B cell (primary cell): ENCODE measurements around the gene MFAP2. TPM values are rescaled to one million over a fixed set of nuclear protein-coding genes. Genes with fewer than 3 reads are reported as not detected.

Experiments used
- ATAC-seq: fragments of 200-7000 bp; cut with Tn5 transposase; one replicate; pipeline ENCODE4 v1.10.0; 2021; ENCODE audit warnings: low read depth, mild to moderate bottlenecking, moderate number of reproducible peaks, moderate library complexity
- CTCF ChIA-PET: fragments of 350-600 bp; sonication (Branson Sonifier 250); formaldehyde crosslinking; loops from one replicate; lab custom pipeline; 2021; ENCODE audit warnings: antibody characterized with exemption, inconsistent platforms; lab: Charles Lee
- POLR2A ChIA-PET: fragments of 350-600 bp; sonication (Branson Sonifier 250); formaldehyde crosslinking; loops from one replicate; lab custom pipeline; 2021; ENCODE audit warnings: antibody characterized with exemption; lab: Charles Lee
- DNase-seq: peaks from one replicate; pipeline ENCODE4 v3.0.0; 2013
- H2AFZ ChIP-seq: 2 replicates; pipeline ENCODE4 v1.6.1; 2012; ENCODE audit warnings: mild to moderate bottlenecking, low read depth, low read length; ENCODE audit not compliant: insufficient read depth, poor library complexity, severe bottlenecking
- H3K27ac ChIP-seq, 2 donors: 1 replicate in 1 of 2; 2 replicates in 1 of 2; pipeline ENCODE4 v1.5.1; 2012 to 2013; ENCODE audit warnings: low read length in 2 of 2, mild to moderate bottlenecking in 2 of 2, moderate library complexity in 1 of 2
- H3K27me3 ChIP-seq, 4 experiments: fragments of 200-600 bp in 1 of 4; sonication (generic) in 1 of 4; replicated peaks in 1 of 4; 1 replicate in 2 of 4; 2 replicates in 2 of 4; pipeline versions ENCODE4 v1.6.1 to v1.7.0; 2013 to 2016; ENCODE audit warnings: low read length in 3 of 4, mild to moderate bottlenecking in 2 of 4, mixed read lengths in 1 of 4, moderate library complexity in 1 of 4; ENCODE audit not compliant: insufficient read depth in 4 of 4, control insufficient read depth in 3 of 4; ENCODE audit errors: control extremely low read depth in 1 of 4
- H3K36me3 ChIP-seq, 2 experiments: replicated peaks in 1 of 2; 1 replicate in 1 of 2; 2 replicates in 1 of 2; pipeline versions ENCODE4 v1.6.1 to v1.7.1; 2013; ENCODE audit warnings: low read length in 1 of 2; ENCODE audit not compliant: insufficient read depth in 2 of 2, control insufficient read depth in 1 of 2; ENCODE audit errors: control extremely low read depth in 1 of 2, extremely low read depth in 1 of 2
- H3K4me1 ChIP-seq, 2 donors: fragments of 200-600 bp in 1 of 2; sonication (generic) in 1 of 2; 1 replicate in 1 of 2; 2 replicates in 1 of 2; pipeline versions ENCODE4 v1.5.1 to v1.6.1; 2013 to 2017; ENCODE audit warnings: low read length in 2 of 2; ENCODE audit not compliant: control insufficient read depth in 2 of 2, insufficient read depth in 2 of 2
- H3K4me2 ChIP-seq: replicated peaks from 2 replicates; pipeline ENCODE3; 2012; ENCODE audit warnings: mild to moderate bottlenecking, low read depth, low read length; ENCODE audit not compliant: poor library complexity, severe bottlenecking
- H3K4me3 ChIP-seq, 5 experiments: fragments of 200-600 bp in 1 of 5; sonication (generic) in 1 of 5; 1 replicate in 3 of 5; 2 replicates in 2 of 5; pipeline versions ENCODE4 v1.5.1 to v1.7.0; 2011 to 2016; ENCODE audit warnings: low read length in 4 of 5, mild to moderate bottlenecking in 4 of 5, low read depth in 2 of 5, control low read depth in 1 of 5, moderate library complexity in 1 of 5; ENCODE audit not compliant: insufficient read depth in 1 of 5; ENCODE audit errors: control extremely low read depth in 1 of 5, extremely low read depth in 1 of 5
- H3K79me2 ChIP-seq: fragments of 200-600 bp; sonication (generic); one replicate; pipeline ENCODE4 v1.6.0; 2016; ENCODE audit warnings: low read length; ENCODE audit not compliant: control insufficient read depth, insufficient read depth
- H3K9ac ChIP-seq: fragments of 200-600 bp; sonication (generic); 2 replicates; pipeline ENCODE4 v1.6.1; 2017; ENCODE audit warnings: mild to moderate bottlenecking, low read length, moderate library complexity
- H3K9me3 ChIP-seq, 3 donors: one replicate each; pipeline versions ENCODE4 v1.6.1 to v1.7.1; 2013; ENCODE audit warnings: low read length in 2 of 3; ENCODE audit not compliant: control insufficient read depth in 2 of 3, insufficient read depth in 1 of 3; ENCODE audit errors: control extremely low read depth in 1 of 3
- H4K20me1 ChIP-seq: 2 replicates; pipeline ENCODE4 v1.6.0; 2012; ENCODE audit warnings: mild to moderate bottlenecking, low read length; ENCODE audit not compliant: insufficient read depth, control insufficient read depth, poor library complexity, severe bottlenecking
- H3K27ac Mint-ChIP-seq: one replicate; pipeline ENCODE4 v1.8.0; 2021; ENCODE audit warnings: mixed read lengths
- H3K27me3 Mint-ChIP-seq: one replicate; pipeline ENCODE4 v1.8.0; 2021; ENCODE audit warnings: mixed read lengths
- H3K4me1 Mint-ChIP-seq: one replicate; pipeline ENCODE4 v1.8.0; 2021; ENCODE audit warnings: mixed read lengths
- H3K4me3 Mint-ChIP-seq: one replicate; pipeline ENCODE4 v1.8.0; 2021; ENCODE audit warnings: mixed read lengths
- H3K9me3 Mint-ChIP-seq: one replicate; pipeline ENCODE4 v1.8.0; 2022; ENCODE audit warnings: mixed read lengths; ENCODE audit not compliant: insufficient read depth
- EZH2 ChIP-seq: IDR thresholded peaks from 2 replicates; pipeline ENCODE4 v1.6.1; 2012; ENCODE audit warnings: borderline replicate concordance, low read depth, mild to moderate bottlenecking, moderate library complexity, low read length; ENCODE audit not compliant: insufficient read depth, poor library complexity, severe bottlenecking
- WGBS: methylation state at CpG from one replicate; pipeline ENCODE4 v1.1.5; 2013; ENCODE audit warnings: missing lambda C conversion rate; ENCODE audit not compliant: insufficient coverage; 5-methylcytosine and 5-hydroxymethylcytosine counted together
- intact Hi-C: fragments of 100-400 bp; cut with micrococcal nuclease; formaldehyde crosslinking; loops from one replicate; pipeline ENCODE4 v1.10.0; 2022
- polyA plus RNA-seq: library from polyadenylated mRNA; depleted of rRNA; stranded (reverse); fragments of >200 nt; gene quantifications from 2 replicates; pipeline ENCODE4 v1.2.3, GENCODE V29; 2012
- total RNA-seq, 2 donors: library from RNA; stranded (reverse); fragments of 120-200 nt in 1 of 2; gene quantifications; 1 replicate in 1 of 2; 2 replicates in 1 of 2; pipeline versions ENCODE4 v1.2.3 to v1.2.4, GENCODE V29; 2013 to 2022
- TF ChIP-seq, protein P1 (sequence below): fragments of 200-600 bp; IDR thresholded peaks from one replicate; pipeline ENCODE4 v1.8.0; 2022; ENCODE audit warnings: antibody characterized with exemption, mild to moderate bottlenecking

The MFAP2 gene
- total and polyA plus RNA-seq, 2 donors (not counting 1 experiment from before 2014, with no cell fraction given): not detected

DNA sequence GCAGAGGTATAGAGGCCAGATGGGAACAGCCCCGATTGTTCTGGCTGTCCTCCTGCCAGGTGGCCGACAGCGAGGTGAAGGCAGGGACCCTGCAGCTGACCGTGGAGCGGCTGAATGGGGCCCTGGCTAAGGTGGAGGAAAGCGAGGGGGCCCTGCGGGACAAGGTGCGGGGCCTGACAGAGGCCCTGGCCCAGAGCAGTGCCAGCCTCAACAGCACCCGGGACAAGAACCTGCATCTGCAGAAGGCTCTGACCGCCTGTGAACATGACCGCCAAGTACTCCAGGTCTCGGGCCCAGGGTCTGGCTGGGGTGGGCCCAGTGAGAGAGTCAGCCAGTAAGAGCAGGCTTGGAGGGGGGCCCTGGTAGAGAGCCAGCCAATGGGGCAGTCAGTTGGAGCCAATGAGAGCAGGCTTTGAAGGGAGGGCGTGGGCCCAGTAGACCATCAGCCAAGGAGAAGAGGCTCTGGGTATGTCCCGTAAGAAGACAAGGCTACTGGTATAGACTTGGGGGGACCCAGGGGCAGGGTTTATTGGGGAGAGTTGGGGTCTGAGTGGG lies 11.3 kb downstream of the MFAP2 start:
- no peak for ATAC-seq
- 96% methylated on average over 14 of the region's 14 CpGs for WGBS
- Mint-ChIP-seq H3K27ac (no peak overlapping the region), H3K4me3 (no peak overlapping the region), H3K9me3 (no peaks in the 10 kb centered on the region), H3K4me1 (no peaks in the 10 kb centered on the region), H3K27me3 (no peaks in the 10 kb centered on the region)
- Histone ChIP-seq H3K79me2 (no peaks in the 10 kb centered on the region), H3K27me3 (no peaks in the 10 kb centered on the region), H3K4me2 (no peak overlapping the region), H3K9ac (no peak overlapping the region), H3K27ac (no peak overlapping the region), H3K4me3 (no peak overlapping the region), H3K9me3 (no peaks in the 10 kb centered on the region), H3K4me1 (no peaks in the 10 kb centered on the region), H4K20me1 (no peaks in the 10 kb centered on the region), H3K36me3 (peaks cover 0 to 6% of the 10 kb centered on the region in 2 experiments), H2AFZ (no peak overlapping the region)
- ChIA-PET POLR2A (no interaction called here), CTCF (no interaction called here)
- DNase-seq: no peak
- no peak for TF ChIP-seq EZH2
- TF ChIP-seq, protein P1, sequence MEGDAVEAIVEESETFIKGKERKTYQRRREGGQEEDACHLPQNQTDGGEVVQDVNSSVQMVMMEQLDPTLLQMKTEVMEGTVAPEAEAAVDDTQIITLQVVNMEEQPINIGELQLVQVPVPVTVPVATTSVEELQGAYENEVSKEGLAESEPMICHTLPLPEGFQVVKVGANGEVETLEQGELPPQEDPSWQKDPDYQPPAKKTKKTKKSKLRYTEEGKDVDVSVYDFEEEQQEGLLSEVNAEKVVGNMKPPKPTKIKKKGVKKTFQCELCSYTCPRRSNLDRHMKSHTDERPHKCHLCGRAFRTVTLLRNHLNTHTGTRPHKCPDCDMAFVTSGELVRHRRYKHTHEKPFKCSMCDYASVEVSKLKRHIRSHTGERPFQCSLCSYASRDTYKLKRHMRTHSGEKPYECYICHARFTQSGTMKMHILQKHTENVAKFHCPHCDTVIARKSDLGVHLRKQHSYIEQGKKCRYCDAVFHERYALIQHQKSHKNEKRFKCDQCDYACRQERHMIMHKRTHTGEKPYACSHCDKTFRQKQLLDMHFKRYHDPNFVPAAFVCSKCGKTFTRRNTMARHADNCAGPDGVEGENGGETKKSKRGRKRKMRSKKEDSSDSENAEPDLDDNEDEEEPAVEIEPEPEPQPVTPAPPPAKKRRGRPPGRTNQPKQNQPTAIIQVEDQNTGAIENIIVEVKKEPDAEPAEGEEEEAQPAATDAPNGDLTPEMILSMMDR: no peak
- intact Hi-C loops: no loop called here

DNA sequence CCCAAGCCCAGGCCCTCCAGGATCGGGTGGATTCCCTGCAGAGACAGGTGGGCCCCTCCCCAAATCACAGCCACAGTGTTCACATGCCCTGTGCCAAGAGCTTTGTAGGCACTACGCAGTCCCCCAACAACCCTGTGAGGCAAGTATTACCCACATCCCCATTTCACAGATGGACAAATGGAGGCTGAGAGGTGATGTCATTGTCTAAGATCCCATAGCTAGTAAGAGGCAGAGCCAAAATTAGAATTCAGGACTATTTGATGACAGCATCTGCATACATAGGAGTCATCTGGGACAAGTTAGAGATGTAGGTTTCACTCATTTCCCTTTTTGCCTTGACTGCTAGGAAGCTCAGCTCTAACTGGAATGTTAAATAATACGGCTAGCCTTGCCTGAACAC lies 12.0 kb downstream of the MFAP2 start:
- ChIA-PET CTCF (no interaction called here), POLR2A (no interaction called here)
- no peak overlapping the region for H3K4me3 ChIP-seq
- H3K27me3 ChIP-seq: no peaks in the 10 kb centered on the region
- TF ChIP-seq EZH2: no peak
- TF ChIP-seq, protein P1: no peak
- H3K9me3 ChIP-seq: no peaks in the 10 kb centered on the region
- no peak overlapping the region for H3K4me2 ChIP-seq
- ATAC-seq: no peak
- H3K27ac ChIP-seq: no peak overlapping the region
- H2AFZ ChIP-seq: no peak overlapping the region
- H3K36me3 ChIP-seq: peaks cover 0 to 6% of the 10 kb centered on the region in 2 experiments
- H3K9me3 Mint-ChIP-seq: no peaks in the 10 kb centered on the region
- H3K79me2 ChIP-seq: no peaks in the 10 kb centered on the region
- no peak overlapping the region for H3K27ac Mint-ChIP-seq
- no peaks in the 10 kb centered on the region for H3K27me3 Mint-ChIP-seq
- H3K4me1 Mint-ChIP-seq: no peaks in the 10 kb centered on the region
- DNase-seq: no peak
- H3K4me3 Mint-ChIP-seq: no peak overlapping the region
- no peaks in the 10 kb centered on the region for H4K20me1 ChIP-seq
- intact Hi-C loops: no loop called here
- no CpG with 5 or more reads among the region's 3 CpGs for WGBS
- H3K9ac ChIP-seq: no peak overlapping the region
- H3K4me1 ChIP-seq: no peaks in the 10 kb centered on the region
